ENCODE results near the gene LRRC61.

DNA sequence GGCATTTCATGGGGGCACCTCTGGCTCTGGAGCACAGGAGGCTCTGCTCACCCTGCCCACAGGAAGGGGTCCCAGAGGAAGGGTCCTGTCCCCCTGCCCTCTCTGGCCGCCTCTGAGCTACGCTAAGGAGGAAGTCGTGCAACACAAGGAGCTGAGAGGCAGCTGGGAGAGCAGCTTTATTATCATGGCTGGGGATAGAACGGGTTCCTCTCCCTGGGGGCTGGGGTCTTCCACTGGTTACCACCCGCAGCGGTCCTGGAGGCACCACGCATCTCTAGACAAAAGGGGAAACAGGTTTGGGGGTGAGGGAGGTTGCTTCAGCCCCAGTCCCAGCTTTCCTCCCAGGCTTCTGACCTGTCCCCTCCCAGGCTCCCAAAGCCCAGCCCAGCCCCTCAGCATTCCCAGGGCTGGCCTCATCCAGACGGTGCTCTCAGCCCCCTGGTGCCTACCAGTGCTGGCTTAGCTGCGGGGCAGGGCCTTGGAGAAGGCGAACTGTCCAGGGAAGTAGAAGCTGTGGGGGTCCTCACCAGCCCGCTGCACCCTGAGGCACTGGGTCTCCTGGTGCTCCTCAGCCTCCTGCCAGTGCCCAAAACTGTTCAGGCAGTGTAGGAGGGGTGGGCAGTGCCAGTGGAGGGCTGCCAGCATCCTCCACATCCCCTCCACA is 15.1 kb downstream of the LRRC61 start:
- TF ChIP-seq, protein P1, sequence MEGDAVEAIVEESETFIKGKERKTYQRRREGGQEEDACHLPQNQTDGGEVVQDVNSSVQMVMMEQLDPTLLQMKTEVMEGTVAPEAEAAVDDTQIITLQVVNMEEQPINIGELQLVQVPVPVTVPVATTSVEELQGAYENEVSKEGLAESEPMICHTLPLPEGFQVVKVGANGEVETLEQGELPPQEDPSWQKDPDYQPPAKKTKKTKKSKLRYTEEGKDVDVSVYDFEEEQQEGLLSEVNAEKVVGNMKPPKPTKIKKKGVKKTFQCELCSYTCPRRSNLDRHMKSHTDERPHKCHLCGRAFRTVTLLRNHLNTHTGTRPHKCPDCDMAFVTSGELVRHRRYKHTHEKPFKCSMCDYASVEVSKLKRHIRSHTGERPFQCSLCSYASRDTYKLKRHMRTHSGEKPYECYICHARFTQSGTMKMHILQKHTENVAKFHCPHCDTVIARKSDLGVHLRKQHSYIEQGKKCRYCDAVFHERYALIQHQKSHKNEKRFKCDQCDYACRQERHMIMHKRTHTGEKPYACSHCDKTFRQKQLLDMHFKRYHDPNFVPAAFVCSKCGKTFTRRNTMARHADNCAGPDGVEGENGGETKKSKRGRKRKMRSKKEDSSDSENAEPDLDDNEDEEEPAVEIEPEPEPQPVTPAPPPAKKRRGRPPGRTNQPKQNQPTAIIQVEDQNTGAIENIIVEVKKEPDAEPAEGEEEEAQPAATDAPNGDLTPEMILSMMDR (IDR thresholded peaks at IDR 0.05; ENCODE audit: insufficient read depth, low read length, poor library complexity, severe bottlenecking): no peak
- no peak for TF ChIP-seq EZH2phosphoT487 (conservative IDR thresholded peaks at IDR 0.05; ENCODE audit: low read length)

Data from SU-DHL-6 (cell line).